Hematopoietic multipotent progenitor cell treated with erythropoietin and hydrocortisone succinate and interleukin-3 and kit ligand, for 15 days (in vitro differentiated cells): ENCODE results near the gene PCDHGA8.
"Not testable (repeated sequence)": the region's sequence is repeated elsewhere in the genome, so short reads cannot be mapped to it uniquely, and the experiment has no call there.

Source experiments
- DNase-seq: peaks from one replicate; pipeline ENCODE4 v3.0.0-alpha.2; 2015; ENCODE audit warnings: low spot score

The PCDHGA8 gene

DNA sequence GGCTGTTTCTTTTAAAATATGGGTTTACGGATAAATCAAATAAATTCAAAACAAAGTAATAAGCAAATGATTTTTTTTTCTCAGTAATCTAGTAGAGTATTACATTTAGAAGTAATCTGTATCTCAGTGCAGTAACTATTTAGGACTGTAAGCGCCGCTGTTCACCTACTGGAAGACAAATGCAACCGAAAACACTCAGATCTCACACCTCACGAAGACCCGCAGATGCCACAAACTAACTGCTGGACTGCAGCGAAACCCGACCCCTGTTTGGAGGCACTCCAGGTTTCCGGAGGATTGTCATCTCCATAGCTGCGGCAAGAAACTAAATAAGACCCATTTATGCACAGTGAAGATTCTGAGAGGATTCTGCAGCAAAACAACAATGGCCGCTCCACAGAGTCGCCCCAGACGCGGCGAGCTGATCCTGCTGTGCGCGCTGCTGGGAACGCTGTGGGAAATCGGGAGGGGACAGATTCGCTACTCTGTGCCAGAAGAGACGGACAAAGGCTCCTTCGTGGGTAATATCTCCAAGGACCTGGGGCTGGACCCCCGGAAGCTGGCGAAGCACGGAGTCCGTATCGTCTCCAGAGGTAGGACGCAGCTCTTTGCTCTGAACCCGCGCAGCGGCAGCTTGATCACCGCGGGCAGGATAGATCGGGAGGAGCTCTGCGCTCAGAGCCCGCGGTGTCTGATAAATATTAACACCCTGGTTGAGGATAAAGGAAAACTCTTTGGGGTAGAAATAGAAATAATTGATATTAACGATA lies at the start of gene PCDHGA8:
Gene PCDHGA8 (plus strand): TSS at position 205 of the 770 bp plus-strand sequence. CDS start 181 bp downstream, at position 386.
- no peak for DNase-seq

DNA sequence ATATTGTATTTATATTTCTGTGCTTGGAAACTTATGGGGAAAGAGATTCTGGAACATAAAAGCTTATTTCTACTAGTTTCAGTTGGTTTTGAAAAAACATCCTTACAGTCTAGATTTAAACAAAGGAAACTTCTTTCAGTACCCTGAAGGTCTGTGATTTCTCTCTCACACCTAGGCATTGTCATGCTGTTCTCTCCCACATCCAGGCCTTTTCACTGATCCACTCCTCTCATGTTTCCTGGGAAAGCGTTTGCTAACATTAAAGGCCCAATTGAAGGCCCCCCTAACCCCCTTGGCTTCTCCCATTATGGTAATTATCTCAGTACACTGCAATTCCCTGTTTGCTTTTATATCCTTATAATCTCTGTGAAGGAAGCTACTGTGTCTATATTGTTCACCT lies 49.7 kb upstream of the PCDHGA8 start:
- no peak for DNase-seq

DNA sequence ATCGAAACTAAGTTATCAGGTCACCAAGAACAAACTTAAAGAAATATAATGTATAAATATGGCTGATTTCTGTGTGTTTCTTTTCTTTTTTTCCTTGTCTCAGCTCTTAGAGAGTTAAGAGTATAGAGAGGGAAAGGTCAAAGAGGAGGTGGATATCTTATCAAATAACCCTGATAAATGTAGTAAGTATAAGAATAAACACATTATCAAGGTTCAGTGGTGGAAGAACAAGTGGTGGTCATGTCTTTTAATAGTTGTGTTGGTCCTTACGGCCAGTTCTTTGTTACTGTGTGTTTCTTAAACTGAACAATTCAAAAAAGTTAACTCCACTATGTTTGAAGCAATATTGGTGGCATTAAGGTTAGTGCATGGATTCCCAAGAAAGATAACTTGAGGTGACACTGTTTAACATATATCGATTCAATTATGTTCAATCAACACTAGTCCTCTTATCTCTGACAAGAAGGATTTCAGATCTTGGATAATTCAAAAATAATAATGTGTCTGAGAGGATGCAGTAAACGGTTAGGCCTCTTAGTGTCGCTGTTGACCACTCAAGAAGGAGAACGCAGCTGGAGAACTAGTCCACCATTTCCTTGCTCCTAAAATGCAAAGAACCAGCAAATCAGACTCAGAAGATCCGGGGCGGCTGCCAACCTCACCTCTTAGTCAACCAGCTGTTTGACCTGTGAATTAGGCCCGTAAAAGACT lies 49.0 kb upstream of the PCDHGA8 start, which contains the start of gene PCDHGA3:
Gene PCDHGA3 (plus strand): TSS at position 588 of the 711 bp plus-strand sequence. CDS start 205 bp downstream, outside the sequence.
- DNase-seq = no peak

DNA sequence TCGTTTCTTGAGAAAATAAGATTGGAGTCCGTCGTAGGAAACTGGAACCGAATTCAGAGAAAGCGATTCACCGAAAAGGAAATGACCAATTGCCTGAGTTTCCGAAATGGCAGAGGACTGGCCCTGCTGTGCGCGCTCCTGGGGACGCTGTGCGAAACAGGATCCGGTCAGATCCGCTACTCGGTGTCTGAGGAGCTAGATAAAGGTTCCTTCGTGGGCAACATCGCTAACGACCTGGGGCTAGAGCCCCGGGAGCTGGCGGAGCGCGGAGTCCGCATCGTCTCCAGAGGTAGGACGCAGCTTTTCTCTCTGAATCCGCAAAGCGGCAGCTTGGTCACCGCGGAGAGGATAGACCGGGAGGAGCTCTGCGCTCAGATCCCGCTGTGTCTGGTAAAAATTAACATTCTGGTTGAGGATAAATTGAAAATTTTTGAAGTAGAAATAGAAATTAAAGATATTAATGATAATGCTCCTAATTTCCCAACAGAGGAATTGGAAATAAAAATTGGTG lies 48.4 kb upstream of the PCDHGA8 start:
- no peak for DNase-seq

DNA sequence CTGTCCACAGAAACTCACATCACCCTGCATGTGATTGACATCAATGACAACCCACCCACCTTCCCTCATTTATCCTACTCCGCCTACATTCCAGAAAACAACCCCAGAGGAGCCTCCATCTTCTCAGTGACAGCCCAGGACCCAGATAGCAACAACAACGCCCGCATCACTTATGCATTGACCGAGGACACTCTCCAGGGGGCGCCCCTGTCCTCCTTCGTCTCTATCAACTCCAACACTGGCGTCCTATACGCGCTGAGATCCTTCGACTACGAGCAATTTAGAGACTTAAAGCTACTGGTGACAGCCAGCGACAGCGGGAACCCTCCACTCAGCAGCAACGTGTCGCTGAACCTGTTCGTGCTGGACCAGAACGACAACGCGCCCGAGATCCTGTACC lies 47.1 kb upstream of the PCDHGA8 start:
- DNase-seq = no peak

DNA sequence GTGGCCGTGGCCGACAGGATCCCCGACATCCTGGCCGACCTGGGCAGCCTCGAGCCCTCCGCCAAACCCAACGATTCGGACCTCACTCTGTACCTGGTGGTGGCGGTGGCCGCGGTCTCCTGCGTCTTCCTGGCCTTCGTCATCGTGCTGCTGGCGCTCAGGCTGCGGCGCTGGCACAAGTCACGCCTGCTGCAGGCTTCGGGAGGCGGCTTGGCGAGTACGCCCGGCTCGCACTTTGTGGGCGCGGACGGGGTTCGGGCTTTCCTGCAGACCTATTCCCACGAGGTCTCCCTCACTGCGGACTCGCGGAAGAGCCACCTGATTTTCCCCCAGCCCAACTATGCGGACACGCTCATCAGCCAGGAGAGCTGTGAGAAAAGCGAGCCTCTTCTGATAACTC lies 46.4 kb upstream of the PCDHGA8 start:
- not testable (repeated sequence) for DNase-seq

DNA sequence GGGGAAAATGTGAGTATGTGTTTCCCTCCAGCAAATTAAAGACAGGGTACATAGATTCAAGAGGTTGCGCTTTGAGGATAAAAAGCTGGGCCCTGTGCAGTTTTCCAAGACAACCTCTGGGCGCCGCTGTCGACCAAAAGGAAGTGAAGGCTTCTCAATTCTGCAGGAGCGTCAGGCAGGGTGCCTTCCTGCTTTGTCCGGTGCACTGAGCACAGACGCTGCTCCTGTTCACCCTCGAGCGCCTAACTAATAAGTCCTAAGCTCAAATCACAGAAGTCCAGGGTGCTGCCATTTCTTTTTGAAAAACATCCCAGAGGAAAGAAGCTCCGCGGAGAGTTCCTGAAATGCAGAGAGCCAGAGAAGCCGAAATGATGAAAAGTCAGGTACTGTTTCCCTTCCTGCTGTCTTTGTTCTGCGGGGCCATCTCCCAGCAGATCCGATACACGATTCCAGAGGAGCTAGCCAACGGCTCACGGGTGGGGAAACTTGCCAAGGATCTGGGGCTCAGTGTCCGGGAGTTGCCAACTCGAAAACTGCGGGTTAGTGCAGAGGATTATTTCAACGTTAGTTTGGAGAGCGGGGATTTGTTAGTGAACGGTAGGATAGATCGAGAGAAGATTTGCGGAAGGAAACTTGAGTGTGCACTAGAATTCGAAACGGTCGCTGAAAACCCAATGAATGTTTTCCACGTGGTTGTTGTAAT lies 42.4 kb upstream of the PCDHGA8 start, which contains the start of gene PCDHGB1:
Gene PCDHGB1 (plus strand): TSS at position 183 of the 703 bp plus-strand sequence. CDS start 162 bp downstream, at position 345.
- no peak for DNase-seq

DNA sequence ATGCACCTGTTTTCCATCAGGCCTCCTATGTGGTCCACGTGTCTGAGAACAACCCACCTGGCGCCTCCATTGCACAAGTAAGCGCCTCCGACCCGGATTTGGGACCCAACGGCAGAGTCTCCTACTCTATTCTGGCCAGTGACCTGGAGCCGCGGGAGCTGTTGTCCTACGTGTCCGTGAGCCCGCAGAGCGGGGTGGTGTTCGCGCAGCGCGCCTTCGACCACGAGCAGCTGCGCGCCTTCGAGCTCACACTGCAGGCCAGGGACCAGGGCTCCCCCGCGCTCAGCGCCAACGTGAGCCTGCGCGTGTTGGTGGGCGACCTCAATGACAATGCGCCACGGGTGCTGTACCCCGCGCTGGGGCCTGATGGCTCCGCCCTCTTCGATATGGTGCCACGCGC lies 40.8 kb upstream of the PCDHGA8 start:
- no peak for DNase-seq

DNA sequence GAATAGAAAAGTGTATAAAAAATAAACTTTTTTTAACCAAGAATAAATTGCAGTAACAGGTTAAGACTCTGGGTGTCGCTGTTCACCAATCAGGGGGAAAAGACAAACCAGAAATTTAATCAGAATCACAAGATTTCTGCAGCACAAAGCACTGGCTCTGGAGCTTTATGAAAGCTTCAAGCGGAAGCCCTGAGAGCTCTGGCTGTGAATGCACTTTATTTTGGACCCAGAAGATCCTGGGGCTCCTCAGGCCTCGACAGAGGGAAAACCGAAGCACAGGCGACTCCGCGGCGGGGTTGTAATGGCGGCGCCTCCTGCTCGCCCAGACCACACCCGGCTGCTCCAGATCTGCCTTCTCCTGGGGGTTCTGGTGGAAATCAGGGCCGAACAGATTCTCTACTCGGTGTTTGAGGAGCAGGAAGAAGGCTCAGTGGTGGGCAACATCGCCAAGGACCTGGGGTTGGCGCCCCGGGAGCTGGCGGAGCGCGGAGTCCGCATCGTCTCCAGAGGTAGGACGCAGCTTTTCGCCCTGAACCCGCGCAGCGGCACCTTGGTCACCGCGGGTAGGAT lies 37.4 kb upstream of the PCDHGA8 start, which contains the start of gene PCDHGA4:
Gene PCDHGA4 (plus strand): TSS at position 122 of the 570 bp plus-strand sequence. CDS start 87 bp downstream, at position 209.
- no peak for DNase-seq

DNA sequence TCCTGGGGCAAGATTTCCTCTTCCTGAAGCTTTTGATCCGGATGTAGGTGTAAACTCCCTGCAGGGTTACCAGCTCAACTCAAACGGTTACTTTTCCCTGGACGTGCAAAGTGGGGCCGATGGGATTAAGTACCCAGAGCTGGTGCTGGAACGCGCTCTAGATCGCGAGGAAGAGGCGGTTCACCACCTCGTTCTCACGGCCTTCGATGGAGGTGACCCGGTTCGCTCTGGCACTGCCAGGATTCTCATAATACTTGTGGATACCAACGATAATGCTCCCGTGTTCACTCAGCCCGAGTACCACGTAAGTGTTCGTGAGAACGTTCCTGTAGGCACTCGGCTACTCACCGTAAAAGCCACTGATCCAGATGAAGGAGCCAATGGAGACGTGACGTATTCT lies 36.8 kb upstream of the PCDHGA8 start:
- DNase-seq = no peak

DNA sequence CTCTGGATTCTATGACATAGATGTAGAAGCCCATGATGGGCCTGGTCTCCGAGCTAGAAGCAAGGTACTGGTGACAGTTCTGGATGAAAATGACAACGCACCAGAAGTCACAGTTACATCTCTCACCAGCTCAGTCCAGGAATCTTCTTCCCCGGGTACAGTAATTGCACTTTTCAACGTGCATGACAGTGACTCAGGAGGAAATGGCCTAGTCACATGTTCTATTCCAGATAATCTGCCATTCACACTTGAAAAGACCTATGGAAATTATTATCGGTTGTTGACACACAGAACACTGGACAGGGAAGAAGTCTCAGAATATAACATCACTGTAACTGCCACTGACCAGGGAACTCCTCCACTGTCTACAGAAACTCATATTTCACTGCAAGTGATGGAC lies 36.3 kb upstream of the PCDHGA8 start:
- no peak for DNase-seq

DNA sequence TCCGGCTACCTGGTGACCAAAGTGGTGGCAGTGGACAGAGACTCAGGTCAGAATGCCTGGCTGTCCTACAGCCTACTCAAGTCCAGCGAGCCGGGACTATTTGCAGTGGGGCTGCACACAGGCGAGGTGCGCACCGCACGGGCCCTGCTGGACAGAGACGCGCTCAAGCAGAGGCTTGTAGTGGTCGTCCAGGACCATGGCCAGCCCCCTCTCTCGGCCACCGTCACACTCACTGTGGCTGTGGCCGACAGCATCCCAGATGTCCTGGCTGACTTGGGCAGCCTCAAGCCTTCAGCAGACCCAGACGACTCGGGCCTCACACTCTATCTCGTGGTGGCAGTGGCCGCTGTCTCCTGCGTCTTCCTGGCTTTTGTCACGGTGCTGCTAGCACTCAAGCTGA lies 35.5 kb upstream of the PCDHGA8 start:
- DNase-seq = no peak

DNA sequence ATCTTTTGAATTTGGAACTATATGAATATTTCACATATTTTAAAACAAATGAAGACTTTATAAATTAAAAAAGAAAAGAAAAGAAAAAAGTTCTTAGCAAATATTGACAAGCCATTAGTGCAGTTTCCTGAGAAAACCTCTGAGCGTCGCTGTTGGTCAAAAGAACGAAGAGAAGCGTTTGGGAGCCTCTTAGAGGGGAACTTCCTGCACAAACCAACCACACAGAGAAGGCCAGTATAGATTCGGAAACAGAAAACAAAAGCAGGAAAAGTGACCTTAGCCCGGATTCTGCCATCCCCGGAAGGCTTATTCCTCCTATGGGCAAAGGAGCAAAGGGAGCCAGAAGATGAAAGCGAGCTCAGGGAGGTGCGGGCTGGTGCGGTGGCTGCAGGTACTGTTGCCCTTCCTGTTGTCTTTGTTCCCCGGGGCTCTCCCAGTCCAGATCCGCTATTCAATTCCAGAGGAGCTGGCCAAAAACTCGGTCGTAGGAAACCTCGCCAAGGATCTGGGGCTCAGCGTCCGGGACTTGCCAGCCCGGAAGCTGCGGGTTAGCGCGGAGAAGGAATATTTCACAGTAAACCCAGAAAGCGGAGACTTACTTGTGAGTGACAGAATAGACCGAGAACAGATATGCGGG lies 32.5 kb upstream of the PCDHGA8 start, which contains the start of gene PCDHGB2:
Gene PCDHGB2 (plus strand): TSS at position 205 of the 637 bp plus-strand sequence. CDS start 142 bp downstream, at position 347.
- DNase-seq = no peak

DNA sequence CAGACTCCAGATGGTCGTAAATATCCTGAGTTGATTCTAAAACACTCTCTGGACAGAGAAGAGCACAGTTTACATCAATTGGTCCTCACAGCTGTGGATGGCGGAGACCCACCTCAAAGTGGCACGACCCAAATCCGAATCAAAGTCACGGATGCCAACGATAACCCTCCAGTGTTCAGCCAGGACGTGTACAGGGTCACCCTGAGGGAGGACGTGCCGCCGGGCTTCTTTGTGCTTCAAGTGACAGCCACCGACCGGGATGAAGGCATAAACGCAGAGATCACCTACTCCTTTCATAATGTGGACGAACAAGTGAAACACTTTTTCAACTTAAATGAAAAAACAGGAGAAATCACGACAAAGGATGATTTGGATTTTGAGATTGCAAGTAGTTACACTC lies 31.7 kb upstream of the PCDHGA8 start:
- DNase-seq = no peak

DNA sequence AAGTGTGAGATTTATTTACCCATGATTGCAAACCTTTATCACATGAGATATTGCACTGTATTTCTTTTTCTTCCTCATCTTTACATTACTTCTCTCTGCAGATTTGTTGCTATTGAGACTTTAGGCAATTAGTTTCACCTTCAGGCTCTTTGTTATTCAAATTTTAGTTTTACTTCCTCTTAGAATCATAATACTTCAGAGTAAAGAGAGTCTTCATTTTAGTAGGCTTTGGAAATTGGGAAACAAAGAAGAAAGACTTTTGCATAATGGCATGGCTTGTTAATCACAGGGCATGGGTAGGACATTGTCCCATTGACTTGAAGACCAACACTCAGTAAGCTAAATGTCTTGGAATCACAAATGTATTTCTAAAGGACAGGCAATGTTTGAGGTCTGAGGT lies 29.7 kb upstream of the PCDHGA8 start:
- no peak for DNase-seq

DNA sequence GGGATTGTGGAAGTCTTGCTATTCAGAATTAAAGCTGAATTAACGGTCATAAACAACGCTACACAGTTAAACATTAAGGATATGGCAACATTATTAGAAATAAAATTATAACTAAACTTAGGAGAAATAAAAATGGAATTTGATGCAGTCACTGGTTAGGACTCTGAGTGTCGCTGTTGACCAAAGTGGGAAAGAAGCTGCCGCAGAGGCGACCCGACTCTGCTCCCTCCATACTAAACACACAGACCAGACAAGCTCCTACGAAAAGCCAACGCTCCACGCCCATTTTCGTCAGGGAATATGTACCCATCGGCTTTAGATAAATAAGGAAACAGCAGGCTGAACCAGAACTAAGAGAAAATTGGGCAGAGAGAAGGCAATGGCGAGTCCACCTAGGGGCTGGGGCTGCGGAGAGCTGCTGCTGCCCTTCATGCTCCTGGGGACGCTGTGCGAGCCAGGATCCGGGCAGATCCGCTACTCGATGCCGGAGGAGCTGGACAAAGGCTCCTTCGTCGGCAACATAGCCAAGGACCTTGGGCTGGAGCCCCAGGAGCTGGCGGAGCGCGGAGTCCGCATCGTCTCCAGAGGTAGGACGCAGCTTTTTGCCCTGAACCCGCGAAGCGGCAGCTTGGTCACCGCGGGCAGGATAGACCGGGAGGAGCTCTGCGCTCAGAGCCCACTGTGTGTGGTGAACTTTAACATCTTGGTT lies 28.3 kb upstream of the PCDHGA8 start, which contains the start of gene PCDHGA5:
Gene PCDHGA5 (plus strand): TSS at position 211 of the 709 bp plus-strand sequence. CDS start 169 bp downstream, at position 380.
- no peak for DNase-seq

DNA sequence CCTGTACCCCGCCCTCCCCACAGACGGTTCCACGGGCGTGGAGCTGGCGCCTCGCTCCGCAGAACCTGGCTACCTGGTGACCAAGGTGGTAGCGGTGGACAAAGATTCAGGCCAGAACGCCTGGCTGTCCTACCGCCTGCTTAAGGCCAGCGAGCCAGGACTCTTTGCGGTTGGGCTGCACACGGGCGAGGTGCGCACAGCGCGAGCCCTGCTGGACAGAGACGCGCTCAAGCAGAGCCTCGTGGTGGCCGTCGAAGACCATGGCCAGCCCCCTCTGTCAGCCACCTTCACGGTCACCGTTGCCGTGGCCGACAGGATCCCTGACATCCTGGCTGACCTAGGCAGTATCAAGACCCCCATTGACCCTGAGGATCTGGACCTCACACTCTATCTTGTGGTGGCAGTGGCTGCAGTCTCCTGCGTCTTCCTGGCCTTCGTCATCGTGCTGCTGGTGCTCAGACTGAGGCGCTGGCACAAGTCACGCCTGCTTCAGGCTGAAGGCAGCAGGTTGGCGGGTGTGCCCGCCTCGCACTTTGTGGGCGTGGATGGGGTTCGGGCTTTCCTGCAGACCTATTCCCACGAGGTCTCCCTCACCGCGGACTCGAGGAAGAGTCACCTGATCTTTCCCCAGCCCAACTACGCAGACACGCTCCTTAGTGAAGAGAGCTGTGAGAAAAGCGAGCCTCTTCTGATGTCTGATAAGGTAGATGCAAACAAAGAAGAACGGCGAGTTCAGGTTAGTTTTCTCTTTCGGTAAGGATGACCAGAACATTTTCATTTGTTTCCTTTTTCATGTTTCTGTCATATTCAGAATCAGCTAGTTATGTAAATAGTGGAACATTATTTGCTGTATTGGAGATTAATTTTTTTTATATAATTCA lies 26.2 kb upstream of the PCDHGA8 start:
- DNase-seq = no peak

DNA sequence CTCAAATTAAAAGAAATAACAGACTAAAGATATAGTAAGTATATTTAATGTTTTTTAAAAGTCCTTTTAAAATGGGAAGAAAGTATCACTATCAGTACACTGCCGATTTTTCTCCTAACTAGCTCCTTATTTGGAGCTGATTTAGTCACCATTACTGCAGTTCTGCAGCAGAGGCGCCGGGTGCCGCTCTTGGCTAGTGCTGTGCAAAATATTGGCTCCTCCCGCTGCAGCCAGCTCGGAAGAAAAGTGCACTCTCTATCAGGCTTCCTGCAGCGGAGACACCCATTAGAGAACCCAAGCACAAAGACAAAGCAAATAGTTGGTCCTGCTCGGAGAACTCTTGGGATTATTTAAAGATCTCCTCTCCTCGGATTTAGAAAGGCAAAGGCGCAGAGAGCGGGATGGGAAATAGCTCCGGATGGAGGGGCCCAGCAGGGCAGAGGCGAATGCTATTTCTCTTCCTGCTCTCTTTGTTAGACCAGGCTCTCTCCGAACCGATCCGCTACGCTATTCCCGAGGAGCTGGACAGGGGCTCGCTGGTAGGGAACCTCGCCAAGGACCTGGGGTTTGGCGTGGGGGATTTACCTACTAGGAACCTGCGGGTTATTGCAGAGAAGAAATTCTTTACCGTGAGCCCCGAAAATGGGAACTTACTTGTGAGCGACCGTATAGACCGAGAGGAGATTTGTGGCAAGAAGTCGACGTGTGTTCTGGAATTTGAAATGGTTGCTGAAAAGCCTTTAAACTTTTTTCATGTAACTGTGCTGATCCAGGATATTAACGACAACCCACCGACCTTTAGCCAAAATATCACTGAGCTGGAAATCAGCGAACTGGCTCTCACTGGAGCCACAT lies 22.2 kb upstream of the PCDHGA8 start, which contains the start of gene PCDHGB3:
Gene PCDHGB3 (plus strand): TSS at position 249 of the 855 bp plus-strand sequence. CDS start 153 bp downstream, at position 402.
- no peak for DNase-seq
